ENCODE measurements around the gene ATRAID.
"Not testable (repeated sequence)": the region's sequence is repeated elsewhere in the genome, so short reads cannot be mapped to it uniquely, and the experiment has no call there.

Gene ATRAID

DNA sequence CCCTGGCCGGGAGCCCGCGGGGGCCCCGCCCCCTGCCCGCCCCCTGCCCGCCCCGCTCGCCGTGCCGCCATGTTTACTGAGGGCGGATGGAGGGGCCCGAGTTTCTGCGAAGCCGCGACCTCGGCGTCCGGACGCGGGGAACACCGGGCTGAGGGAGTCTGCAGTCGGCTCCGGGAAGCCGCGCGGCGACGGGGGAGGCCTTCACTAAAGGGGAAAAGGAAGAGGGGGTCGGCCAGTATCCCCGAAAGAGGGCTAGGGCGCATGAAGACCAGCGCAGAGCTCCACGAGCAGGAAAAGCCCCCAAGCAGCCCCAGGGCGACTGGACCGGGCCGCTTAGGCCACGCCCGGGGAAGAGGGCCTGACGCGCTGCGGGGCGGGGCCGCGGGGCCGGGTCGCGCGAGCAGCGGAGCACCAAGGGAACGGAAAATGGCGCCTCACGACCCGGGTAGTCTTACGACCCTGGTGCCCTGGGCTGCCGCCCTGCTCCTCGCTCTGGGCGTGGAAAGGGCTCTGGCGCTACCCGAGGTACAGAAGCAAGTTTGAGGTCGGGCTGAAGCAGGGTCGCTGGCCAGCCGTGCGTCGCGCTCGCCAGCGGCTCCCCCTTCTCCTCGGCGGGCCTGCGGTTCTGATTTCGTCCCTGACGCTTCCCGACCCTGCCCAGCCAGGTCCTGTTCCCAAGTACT, at the start of gene ATRAID, which contains the start of gene SLC5A6:
Gene ATRAID, plus strand, starts transcription at position 99 of the 683 bp plus-strand sequence. Its CDS starts 328 bp downstream, at position 427.
Gene SLC5A6, minus strand, starts transcription at position 326 of the 683 bp plus-strand sequence. CDS start 4,618 bp downstream, outside the sequence.
- peak; percentile 85 to 88 for DNase-seq

GRCh38 chr2:27162151-27163121, 49.4 kb upstream of the ATRAID start:
- no peak for DNase-seq

GRCh38 chr2:27164960-27165763, 46.7 kb upstream of the ATRAID start:
- no peak for DNase-seq

GRCh38 chr2:27170581-27171337, 41.1 kb upstream of the ATRAID start:
- no peak for DNase-seq

GRCh38 chr2:27171351-27171848, 40.4 kb upstream of the ATRAID start:
- DNase-seq = no peak

- no peak for DNase-seq
Measured at GRCh38 chr2:27174638-27175037, 37.2 kb upstream of the ATRAID start.

DNA sequence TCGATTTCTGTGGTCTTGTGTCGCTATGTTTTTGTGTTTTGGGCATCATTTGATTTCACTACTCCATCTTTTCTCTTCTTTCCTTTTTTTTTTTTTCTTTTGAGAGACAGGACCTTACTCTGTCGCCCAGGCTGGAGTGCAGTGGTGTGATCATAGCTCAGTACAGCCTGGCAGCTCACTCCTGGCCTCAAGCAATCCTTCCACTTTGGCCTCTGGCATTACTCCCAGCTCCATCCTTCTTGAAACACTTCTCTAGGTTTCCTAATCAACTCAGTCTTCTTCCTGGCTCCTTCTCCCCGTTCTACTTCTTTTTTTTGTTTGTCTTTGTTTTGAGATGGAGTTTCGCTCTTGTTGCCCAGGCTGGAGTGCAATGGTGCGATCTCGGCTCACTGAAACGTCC, 36.5 kb upstream of the ATRAID start:
- no peak for DNase-seq

DNA sequence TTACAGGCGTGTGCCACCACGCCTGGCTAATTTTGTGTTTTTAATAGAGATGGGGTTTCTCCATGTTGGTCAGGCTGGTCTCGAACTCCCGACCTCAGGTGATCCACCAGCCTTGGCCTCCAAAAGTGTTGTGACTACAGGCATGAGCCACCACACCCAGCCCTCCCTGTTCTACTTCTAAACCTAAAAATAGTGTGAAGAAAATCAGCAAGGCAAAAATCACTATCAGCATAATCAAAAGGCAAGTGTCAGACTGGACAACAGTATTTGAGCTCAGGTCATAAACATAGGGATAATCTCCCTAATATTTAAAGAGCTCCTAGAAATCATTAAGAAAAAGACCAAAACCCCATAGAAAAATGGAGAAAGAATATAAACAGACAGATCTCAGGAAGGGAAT, 36.1 kb upstream of the ATRAID start:
- DNase-seq = not testable (repeated sequence)

DNA sequence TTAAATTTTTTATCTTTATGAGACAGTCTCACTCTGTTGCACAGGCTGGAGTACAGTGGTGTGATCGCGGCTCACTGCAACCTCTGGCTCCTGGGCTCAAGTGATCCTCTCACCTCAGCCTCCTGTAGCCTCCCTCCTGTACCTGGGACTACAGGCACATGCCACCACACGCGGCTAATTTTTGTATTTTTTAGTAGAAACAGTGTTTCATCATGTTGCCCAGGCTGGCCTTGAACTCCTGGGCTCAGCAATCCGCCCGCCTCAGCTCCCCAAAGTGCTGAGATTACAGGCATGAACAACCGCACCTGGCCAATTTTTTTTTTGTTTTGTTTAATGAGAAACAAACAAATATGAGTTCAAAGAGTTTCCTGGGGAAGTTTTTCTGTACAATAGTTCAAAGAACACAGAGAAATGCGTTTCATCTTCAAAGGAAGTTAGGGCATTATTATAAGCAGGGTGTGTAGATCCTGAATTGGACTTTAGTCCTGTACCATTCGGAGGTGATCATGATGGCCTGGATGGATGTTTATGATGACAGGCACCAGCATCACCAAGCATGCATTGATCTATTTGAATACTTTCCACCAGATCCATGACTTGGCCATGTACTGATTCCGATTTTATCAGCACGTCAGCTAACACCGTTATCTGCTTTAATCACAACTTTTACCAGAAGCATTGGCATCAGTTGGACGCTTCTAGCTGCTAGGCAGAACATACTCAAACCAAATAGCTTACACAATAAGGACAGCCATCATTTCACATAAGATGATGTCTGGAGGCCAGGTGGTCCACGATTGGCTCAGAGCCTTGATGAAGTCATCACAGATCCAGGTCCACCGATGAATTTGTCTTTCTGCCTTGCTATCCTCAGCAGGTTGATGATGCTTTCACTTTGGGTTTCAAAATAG, 34.1 kb upstream of the ATRAID start:
- DNase-seq = no peak

DNA sequence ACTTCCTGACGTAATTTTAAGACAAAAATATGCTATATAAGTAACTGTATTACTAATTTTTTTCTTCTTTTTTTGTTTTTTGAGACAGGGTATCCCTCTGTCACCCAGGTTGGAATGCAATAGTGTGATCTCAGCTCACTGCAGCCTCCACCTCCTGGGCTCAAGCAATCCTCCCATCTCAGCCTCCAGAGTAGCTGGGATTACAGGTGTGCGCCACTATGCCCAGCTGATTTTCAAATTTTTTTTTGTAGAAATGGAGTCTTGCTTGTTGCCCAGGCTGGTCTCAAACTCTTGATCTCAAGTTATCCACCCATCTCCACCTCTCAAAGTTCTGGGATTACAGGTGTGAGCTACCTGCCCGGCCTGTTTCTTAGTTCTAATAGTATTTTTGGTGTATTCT, 33.4 kb upstream of the ATRAID start:
- DNase-seq = no peak

DNA sequence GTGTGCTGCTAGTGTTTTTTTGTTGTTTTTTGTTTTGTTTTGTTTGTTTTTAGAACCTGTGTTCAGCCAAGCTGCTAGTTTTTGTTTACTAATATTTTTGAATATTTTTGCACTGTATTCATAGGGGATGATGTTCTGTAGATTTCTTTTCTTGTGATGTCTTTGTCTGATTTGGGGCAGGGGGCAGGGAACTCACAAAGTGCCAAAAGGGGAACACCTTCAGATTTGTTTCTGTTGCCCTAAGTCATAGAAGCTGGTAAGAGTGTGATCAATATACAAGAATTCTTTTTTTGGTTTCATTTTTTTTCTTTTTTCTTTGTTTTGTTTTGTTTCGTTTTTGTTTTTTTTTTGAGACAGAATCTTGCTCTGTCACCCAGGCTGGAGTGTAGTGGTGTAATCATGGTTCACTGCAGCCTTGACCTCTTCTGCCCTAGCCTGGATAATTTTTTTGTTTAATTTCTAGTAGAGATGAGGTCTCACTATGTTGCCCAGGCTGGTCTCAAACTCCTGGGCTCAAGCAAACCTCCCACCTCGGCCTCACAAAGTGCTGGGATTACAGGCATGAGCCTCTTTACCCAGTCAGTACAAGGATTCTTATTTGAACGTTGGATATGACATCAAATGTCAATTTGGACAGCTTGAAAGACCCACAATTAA, 32.4 kb upstream of the ATRAID start:
- no peak for DNase-seq

GRCh38 chr2:27182346-27182745, 29.5 kb upstream of the ATRAID start:
- no peak for DNase-seq

- no peak for DNase-seq
Measured at GRCh38 chr2:27184115-27184514, 27.7 kb upstream of the ATRAID start.

GRCh38 chr2:27185331-27186026, 26.4 kb upstream of the ATRAID start:
- DNase-seq = peak; percentile 60 to 62

GRCh38 chr2:27186613-27187345, 25.1 kb upstream of the ATRAID start:
- no peak for DNase-seq

- no peak for DNase-seq
Measured at GRCh38 chr2:27189989-27190388, 21.9 kb upstream of the ATRAID start.

GRCh38 chr2:27191070-27191829, 20.6 kb upstream of the ATRAID start:
- DNase-seq = peak; percentile 76 to 80
